ENCODE results near the gene ERBB2. TPM values are rescaled to one million over a fixed set of nuclear protein-coding genes. Genes with fewer than 3 reads are reported as not detected.
"Not testable (repeated sequence)": the region's sequence is repeated elsewhere in the genome, so short reads cannot be mapped to it uniquely, and the experiment has no call there.

The ERBB2 gene
- polyA plus RNA-seq, 10 donors = 77.8 to 147 (median 107) TPM

DNA sequence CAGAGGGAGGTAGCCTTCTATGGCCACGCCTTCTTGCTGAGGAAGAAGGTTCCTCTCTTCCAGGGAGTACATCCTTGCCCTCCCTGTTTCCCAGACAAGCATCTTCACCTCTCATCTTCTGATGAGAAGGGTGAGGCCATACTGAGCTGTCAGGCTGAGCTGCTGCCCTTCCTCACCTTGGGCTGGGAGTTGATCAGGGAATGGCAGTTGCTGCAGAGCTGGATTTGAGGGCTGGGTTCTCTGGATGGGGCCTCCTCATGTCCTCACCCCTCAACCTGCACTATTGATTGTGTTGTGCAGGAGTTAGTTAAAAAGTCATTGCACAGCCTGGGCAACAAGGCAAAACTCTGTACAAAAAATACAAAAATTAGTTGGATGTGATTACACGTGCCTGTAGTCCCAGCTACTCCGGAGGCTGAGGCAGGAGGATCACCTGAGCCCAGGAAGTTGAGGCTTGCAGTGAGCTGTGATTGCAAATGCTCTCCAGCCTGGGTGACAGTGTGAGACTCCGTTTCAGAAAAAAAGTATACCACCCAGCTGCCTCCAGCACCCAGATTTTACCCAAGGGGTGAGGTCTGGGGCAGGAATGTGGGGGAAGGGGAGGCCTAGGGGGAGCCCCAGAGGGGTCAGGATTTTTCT, 2.0 kb downstream of the ERBB2 start:
- DNase-seq = no peak

DNA sequence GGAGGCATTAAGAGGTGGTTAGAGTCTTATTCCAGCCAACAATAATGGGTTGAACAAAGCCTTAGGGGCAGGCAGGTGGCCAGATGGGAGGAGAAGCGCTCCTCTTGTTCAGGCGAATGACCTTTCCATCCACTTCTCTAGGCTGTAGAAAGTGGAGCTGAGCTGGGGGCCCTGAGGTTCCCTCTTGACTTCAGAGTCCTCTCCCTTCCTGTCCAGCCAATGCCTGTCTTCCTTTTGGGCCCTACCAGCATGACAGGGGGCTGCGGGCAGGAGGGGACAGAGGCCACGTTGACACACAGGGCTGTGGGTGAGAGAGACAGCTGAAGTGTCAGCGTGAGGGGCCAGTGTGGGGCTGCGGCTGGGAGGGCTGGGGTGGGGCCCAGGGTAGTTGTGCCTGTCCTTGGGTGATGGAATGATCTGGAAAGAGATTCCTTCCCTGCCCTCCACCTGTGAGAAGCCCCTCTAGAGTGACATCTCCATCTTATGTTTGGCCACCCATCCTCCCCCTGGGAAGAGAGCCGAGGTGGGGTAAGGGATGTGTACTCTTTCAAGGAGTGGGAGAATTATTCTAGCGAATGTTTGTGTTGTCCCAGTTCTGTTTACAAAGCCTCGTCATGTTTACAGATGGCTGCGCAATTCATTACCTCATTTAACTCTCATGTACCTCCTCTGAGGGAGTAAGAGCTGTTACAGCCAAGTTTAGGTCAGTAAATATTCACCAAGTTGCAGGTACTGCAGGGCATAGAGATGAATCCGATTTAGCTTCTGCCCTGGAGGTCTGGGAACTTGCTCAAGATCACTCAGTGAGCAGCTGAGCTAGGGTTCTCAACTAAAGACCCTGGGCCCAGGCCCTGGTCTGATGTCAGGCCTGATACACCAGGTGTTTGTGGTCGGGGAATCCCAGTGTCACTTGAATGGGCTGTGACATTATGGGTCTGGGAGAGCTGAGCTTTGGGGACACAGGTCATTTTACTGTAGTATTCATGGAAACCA, 3.3 kb downstream of the ERBB2 start:
- no peak for DNase-seq

DNA sequence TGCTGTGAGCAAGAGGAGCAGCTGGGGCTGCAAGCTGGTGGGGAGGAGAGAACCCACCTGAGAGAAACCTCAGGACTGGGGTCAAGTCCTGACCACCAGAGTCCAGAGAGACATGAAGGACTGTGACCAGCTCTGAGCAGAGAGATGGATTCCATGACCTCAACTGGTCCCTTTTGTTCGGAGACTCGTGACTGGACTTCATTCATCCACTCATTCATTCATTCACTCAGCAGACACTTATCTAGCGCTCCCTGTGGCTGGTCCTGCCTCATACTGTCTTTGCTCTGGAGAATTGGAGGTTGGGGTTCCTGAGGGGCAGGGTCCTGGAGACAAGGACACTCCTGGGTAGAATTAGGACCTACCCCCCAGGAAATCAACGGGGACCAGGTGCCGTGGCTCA, 4.0 kb downstream of the ERBB2 start:
- no peak for DNase-seq

DNA sequence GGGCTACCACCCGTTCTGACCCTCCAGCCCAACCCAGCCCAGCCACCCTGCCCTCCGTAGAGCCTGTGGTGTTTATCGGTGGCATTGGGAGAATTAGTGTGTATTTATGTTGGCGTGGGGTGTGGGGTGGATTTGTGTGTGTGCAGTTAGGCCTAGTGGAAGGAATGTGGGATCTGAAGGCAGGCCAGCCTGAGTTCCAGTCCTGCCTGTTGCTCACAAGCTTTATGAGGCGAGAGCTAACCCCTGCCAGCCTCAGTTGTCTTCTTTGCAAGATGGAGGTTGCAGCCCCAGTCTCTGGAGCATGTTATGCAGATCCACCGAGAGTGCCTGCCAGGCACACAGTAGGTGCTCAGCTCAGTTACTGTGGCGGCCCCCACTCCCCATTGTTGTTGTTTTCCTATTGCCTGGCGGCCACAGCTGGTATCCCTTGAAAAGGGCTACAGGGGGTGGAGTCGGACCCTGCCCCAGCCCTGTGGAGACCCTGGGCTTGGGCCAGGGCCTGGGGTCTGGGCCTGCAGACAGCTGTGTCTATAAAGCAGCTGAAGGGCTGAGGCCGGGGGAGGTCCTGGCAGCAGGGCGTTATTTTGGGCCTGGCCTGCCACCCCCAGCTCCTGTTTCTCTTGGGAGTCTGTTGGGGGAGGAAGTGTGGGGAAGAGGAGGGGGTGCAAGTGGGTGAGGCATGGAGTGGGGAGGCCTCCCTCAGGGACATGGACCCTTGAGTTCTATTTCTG, 5.1 kb downstream of the ERBB2 start:
- no peak for DNase-seq

DNA sequence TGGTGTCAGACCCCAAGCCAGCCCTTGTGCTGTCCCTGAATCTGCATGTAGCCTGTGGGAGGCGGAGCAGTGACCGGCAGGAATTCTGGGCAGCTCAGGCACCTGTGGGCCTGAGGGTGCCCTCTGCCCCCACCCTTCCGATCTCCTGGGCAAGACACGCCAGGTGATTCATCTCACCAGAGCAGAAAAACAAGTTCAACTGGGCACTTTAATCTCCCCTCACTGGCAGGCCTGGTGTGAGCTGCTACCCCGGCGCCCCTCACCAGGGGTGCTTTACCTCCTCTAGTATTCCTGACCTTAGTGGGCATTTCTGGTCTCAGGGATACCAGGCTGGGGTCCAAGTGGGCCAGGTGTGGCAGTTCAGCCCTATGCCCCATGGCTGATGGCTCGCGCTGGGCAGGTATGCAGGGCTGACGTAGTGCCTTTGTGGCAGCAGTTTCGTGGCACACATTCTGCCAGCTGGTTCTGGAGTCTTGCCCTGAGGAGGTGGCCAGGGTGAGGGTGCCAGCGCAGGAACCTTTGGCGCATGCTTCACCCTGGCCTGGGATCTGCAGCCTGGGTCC, 6.0 kb downstream of the ERBB2 start:
- DNase-seq = no peak

DNA sequence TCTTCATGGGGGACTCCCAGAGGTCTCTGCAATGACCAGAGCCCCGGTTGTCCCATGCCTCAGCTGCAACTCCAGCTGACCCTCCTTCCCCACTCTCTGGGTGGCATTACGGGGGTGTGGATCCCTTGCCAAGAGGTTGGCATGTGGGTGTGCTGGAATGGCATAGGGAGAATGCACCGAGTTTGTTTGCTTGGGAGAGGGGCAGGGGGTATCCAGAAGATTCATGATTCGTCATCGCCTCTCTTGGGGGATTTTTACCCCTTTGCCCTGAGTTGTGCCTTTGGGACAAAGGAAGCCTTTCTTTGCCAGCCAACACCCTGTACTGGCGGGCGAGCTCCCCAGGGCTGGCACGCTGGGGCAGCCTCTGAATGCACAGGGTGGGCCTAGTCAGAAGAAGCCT, 6.5 kb downstream of the ERBB2 start:
- no peak for DNase-seq

DNA sequence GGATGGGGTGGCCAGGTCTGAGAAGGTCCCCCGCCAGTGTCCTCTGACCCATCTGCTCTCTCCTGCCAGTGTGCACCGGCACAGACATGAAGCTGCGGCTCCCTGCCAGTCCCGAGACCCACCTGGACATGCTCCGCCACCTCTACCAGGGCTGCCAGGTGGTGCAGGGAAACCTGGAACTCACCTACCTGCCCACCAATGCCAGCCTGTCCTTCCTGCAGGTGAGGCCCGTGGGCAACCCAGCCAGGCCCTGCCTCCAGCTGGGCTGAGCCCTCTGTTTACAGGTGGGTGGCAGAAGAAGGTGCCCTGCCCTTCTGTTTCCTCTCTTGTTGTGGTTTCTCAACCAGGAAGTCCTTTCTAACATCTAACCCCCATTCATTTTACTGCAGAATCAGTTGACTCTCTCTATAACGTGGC, 7.1 kb downstream of the ERBB2 start:
- no peak for DNase-seq

DNA sequence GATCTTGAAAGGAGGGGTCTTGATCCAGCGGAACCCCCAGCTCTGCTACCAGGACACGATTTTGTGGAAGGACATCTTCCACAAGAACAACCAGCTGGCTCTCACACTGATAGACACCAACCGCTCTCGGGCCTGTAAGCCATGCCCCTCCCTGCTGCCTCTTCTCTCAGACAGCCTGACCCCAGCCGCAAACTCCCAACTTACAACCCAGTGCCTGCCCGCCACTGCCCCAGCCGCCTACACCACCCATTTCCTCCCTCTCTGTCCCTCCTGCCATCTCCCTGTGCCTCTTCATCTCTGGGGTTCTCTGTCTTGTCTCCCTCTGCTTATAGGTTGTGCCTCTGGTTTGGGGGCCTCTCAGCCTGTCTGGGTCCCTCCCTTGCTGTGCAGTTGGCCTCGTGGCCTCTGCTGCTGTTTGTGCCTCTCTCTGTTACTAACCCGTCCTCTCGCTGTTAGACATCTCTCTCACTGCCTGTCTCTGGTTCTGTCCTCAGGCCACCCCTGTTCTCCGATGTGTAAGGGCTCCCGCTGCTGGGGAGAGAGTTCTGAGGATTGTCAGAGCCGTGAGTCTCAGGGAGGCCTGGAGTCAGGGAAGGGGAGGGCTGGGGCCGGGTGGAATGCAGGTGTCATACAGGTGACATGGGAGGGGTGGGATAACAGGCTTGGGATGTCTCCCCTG, 9.6 kb downstream of the ERBB2 start:
- no peak for DNase-seq

DNA sequence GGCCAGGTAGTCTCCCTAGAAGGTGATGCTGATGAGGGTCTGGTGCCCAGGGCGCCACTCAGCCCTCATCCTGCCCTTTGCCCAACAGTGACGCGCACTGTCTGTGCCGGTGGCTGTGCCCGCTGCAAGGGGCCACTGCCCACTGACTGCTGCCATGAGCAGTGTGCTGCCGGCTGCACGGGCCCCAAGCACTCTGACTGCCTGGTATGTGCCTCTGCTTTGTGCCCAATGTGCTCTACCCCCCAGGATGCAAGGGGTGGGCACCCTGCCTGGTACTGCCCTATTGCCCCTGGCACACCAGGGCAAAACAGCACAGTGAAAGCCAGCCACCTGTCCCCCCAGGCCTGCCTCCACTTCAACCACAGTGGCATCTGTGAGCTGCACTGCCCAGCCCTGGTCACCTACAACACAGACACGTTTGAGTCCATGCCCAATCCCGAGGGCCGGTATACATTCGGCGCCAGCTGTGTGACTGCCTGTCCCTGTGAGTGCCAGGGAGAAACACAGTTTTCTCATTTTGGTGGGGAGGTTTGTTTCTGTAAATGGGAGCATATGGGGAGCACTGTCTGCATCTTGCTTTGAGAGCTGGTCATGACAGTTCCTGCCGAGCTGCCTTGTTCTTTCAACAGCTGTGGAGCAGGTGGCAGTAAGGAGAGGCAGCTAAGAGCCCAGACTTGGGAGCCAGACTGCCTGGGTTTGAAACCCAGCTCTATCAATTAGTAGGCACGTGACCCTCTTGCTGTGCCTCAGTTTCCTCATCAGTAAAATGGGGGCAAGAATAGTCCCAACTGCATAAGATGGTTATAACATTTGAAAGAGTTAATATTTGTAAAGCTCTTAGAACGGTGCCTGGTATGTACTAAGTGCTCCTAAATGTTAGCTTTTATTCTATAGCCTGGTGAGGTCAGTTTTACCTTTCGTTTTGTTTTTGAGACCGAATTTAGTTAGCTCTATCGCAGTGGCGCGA, 10.4 kb downstream of the ERBB2 start:
- DNase-seq = no peak

DNA sequence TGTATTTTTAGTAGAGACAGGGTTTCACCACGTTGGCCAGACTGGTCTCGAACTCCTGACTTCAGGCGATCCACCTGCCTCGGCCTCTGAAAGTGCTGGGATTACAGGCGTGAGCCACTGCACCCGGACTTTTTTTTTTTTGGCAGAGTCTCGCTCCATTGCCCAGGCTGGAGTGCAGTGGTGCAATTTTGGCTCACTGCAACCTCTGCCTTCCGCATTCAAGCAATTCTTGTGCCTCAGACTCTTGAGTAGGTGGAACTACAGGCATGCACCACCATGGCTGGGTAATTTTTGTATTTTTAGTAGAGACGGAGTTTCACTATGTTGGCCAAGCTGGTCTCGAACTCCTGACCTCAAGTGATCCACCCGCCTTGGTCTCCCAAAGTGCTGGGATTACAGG, 11.2 kb downstream of the ERBB2 start:
- not testable (repeated sequence) for DNase-seq

DNA sequence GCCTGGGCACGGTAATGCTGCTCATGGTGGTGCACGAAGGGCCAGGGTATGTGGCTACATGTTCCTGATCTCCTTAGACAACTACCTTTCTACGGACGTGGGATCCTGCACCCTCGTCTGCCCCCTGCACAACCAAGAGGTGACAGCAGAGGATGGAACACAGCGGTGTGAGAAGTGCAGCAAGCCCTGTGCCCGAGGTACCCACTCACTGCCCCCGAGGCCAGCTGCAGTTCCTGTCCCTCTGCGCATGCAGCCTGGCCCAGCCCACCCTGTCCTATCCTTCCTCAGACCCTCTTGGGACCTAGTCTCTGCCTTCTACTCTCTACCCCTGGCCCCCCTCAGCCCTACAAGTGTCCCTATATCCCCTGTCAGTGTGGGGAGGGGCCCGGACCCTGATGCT, 12.0 kb downstream of the ERBB2 start:
- no peak for DNase-seq

DNA sequence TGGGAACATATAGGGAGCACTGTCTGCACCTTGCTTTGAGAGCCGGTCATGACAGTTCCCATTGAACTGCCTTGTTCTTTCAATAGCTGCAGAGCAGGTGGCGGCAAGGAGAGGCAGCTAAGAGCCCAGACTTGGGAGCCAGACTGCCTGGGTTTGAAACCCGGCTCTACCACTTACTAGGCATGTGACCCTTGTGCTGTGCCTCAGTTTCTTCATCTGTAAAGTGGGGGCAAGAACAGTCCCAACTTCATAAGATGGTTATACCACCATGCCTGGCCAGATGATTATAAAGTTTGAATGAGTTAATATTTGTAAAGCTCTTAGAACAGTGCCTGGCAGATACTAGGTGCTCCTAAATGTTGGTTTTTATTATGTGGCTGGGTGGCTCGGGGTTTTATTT, 14.4 kb downstream of the ERBB2 start:
- no peak for DNase-seq

DNA sequence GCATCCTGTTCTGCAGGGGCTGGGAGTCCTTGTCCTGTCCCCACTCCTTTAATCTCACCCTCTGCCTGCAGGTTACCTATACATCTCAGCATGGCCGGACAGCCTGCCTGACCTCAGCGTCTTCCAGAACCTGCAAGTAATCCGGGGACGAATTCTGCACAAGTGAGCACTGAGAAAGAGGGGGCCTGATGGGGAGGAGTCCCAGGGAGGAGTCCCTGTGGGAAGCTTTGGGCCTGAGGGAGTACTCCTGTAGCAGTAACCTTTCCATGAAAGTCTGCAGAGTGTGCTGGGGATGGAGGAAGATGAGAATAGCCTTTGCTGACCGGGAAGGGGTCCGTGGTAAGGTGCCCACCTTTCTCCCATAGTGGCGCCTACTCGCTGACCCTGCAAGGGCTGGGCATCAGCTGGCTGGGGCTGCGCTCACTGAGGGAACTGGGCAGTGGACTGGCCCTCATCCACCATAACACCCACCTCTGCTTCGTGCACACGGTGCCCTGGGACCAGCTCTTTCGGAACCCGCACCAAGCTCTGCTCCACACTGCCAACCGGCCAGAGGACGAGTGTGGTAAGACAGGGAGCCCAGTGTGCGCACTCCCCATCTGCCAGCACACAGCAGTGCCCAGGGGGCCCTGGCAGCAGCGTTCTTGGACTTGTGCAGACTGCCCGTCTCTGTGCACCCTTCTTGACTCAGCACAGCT, 15.7 kb downstream of the ERBB2 start:
- DNase-seq = no peak

DNA sequence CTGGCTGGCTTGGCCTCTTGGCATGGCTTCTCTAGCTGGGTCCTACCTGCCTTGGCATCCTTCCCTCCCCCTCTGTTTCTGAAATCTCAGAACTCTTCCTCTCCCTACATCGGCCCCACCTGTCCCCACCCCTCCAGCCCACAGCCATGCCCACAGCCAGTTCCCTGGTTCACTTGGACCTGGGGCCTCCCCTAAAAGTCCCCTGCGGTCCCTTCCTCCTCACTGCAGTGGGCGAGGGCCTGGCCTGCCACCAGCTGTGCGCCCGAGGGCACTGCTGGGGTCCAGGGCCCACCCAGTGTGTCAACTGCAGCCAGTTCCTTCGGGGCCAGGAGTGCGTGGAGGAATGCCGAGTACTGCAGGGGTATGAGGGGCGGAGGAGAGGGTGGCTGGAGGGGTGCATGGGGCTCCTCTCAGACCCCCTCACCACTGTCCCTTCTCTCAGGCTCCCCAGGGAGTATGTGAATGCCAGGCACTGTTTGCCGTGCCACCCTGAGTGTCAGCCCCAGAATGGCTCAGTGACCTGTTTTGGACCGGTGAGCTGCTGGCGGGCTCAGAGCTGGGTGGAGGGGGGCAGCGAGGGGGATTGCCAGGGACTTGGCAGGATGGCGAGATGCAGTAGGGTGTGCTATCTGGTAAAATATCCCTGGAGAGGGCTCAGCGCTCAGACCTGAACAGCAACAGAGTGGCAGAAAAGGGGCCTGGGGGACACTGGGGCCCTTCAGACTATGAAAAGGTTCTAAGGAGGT, 16.4 kb downstream of the ERBB2 start:
- no peak for DNase-seq

DNA sequence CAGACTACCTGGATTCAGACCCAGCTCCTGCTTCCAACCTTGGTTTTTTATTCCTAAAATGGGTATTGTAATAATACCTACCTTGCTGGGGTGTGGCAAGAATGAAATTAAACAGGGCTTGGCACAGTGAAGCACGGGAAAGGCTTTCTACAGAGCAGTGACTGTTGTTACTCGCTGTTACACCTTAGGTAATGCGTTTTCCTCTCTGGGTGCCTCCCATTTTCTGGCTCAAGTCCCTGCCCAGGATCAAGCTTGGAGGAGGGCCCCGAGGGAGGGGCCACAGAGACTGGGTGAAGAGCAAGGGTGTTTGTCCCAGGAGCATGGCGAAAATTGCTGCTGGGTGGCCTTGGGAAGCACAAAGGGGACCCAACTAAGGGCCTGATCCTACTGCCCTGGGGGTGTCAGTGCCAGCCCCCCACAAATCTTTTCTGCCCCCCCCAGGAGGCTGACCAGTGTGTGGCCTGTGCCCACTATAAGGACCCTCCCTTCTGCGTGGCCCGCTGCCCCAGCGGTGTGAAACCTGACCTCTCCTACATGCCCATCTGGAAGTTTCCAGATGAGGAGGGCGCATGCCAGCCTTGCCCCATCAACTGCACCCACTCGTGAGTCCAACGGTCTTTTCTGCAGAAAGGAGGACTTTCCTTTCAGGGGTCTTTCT, 17.1 kb downstream of the ERBB2 start:
- DNase-seq = no peak

DNA sequence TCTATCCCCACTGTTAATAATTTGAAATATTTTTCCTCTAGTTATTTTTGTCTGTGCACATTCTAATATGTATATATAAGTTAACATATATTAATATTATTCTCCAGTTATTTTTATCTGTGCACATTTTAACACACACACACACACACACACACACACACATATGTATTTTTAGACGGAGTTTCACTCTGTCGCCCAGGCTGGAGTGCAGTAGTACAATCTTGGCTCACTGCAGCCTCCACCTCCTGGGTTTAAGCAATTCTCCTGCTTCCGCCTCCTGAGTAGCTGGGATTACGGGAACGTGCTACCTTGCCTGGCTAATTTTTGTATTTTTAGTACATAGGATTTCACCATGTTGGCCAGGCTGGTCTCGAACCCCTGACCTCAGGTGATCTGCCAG, 17.8 kb downstream of the ERBB2 start:
- no peak for DNase-seq

DNA sequence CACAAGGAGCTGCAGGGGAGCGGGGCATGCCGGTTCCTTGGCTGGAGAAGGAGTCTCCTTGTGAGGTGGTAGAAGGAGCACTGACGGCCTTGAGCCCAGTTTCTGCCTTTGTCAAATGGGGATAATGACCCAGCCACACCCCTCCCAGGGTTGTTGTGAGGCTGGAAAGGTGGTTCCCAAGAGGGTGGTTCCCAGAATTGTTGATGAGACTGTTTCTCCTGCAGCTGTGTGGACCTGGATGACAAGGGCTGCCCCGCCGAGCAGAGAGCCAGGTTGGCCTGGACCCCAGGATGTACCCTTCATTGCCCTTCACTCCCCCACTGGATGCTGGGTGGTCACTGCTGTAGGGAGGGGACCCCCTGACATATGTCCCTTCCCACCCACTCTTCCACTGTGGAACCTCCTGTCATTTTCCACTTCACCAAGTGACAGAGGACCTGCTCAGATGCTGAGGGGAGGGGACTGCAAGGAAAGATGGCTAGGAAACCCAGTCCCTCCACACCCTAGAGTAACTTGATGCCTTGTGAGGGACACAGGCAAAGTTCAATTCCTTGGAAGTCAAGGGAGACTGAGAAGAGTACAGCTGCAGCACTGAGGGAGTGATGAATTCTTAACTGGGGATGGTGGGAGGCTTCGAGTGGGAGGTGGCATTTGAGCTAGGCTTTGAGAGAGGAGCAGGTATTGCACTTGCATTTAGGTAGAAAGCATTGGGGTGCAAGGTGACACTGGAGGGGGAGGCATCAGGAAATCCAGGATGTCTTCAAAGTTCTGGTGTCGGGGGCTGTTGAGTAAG, 19.9 kb downstream of the ERBB2 start:
- no peak for DNase-seq

DNA sequence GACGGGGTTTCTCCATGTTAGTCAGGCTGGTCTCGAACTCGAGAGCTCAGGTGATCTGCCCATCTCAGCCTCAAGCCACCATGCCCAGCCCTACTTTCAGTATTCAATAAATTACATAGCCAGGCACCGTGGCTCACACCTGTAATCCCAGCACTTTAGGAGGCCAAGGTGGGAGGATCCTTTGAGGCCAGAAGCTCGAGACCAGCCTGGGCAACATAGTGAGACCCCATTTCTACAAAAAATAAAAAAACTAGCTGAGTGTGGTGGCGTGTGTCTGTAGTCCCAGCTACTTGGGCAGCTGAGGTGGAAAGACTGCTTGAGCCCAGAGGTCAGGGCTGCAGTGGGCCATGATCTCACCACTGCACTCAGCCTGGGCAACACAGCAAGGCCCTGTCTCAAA, 22.2 kb downstream of the ERBB2 start:
- no peak for DNase-seq
